BE2C (cell line): Measurements from ENCODE around the gene SLC38A9.
A peak's percentile ranks its signal among the peaks of the same experiment; 100 is the strongest.

Source experiments
- DNase-seq: peaks from one replicate; pipeline ENCODE4 v3.0.0-alpha.2; 2020
- H3K27me3 ChIP-seq: fragments of 250-450 bp; sonication (Bioruptor Pico); 2 replicates; pipeline ENCODE4 v1.5.1; 2020; ENCODE audit warnings: mild to moderate bottlenecking
- H3K36me3 ChIP-seq: fragments of 250-450 bp; sonication (Bioruptor Pico); 2 replicates; pipeline ENCODE4 v1.5.1; 2020; ENCODE audit warnings: mild to moderate bottlenecking
- H3K4me1 ChIP-seq: fragments of 250-450 bp; sonication (Bioruptor Pico); 2 replicates; pipeline ENCODE4 v1.5.1; 2020
- H3K4me3 ChIP-seq: 2 replicates; pipeline ENCODE4 v1.5.1; 2011; ENCODE audit warnings: low read depth, low read length
- H3K9me3 ChIP-seq: fragments of 250-450 bp; sonication (Bioruptor Pico); 2 replicates; pipeline ENCODE4 v1.5.1; 2020
- CTCF ChIP-seq: IDR thresholded peaks from 2 replicates; pipeline ENCODE4 v1.5.1; 2012; ENCODE audit warnings: mild to moderate bottlenecking, low read depth, low read length

Gene SLC38A9

GRCh38 chr5:55597014-55597981, 114.8 kb downstream of the SLC38A9 start:
- Histone ChIP-seq H3K9me3 (no peaks in the 10 kb centered on the region), H3K36me3 (no peaks in the 10 kb centered on the region), H3K27me3 (no peaks in the 10 kb centered on the region), H3K4me1 (peaks cover 12% of the 10 kb centered on the region), H3K4me3 (no peak overlapping the region)
- DNase-seq = no peak
- TF ChIP-seq CTCF = no peak

GRCh38 chr5:55594671-55595070, 117.5 kb downstream of the SLC38A9 start:
- DNase-seq = no peak
- Histone ChIP-seq H3K27me3 (no peaks in the 10 kb centered on the region), H3K36me3 (no peaks in the 10 kb centered on the region), H3K4me1 (peaks cover 21% of the 10 kb centered on the region), H3K9me3 (no peaks in the 10 kb centered on the region), H3K4me3 (no peak overlapping the region)
- TF ChIP-seq CTCF = no peak

GRCh38 chr5:55593115-55593472, 119.0 kb downstream of the SLC38A9 start:
- H3K36me3 ChIP-seq = no peaks in the 10 kb centered on the region
- H3K9me3 ChIP-seq = no peaks in the 10 kb centered on the region
- peaks cover 21% of the 10 kb centered on the region for H3K4me1 ChIP-seq
- no peak for TF ChIP-seq CTCF
- H3K4me3 ChIP-seq = no peak overlapping the region
- DNase-seq = no peak
- no peaks in the 10 kb centered on the region for H3K27me3 ChIP-seq

GRCh38 chr5:55592388-55593114, 119.6 kb downstream of the SLC38A9 start:
- Histone ChIP-seq H3K27me3 (no peaks in the 10 kb centered on the region), H3K4me3 (no peak overlapping the region), H3K4me1 (peaks cover 20% of the 10 kb centered on the region), H3K9me3 (no peaks in the 10 kb centered on the region), H3K36me3 (no peaks in the 10 kb centered on the region)
- TF ChIP-seq CTCF = no peak
- DNase-seq = no peak

- Histone ChIP-seq H3K9me3 (no peaks in the 10 kb centered on the region), H3K36me3 (no peaks in the 10 kb centered on the region), H3K4me3 (no peak overlapping the region), H3K4me1 (peaks cover 12% of the 10 kb centered on the region), H3K27me3 (no peaks in the 10 kb centered on the region)
- DNase-seq = peak; percentile 38
- no peak for TF ChIP-seq CTCF
These were observed 120.4 kb downstream of the SLC38A9 start for GRCh38 chr5:55591686-55592085.

- Histone ChIP-seq H3K4me1 (no peaks in the 10 kb centered on the region), H3K9me3 (no peaks in the 10 kb centered on the region), H3K27me3 (no peaks in the 10 kb centered on the region), H3K36me3 (no peaks in the 10 kb centered on the region), H3K4me3 (no peak overlapping the region)
- no peak for TF ChIP-seq CTCF
- DNase-seq = no peak
These were observed 126.9 kb downstream of the SLC38A9 start for GRCh38 chr5:55585206-55585610.
